GM19372 (cell line): ENCODE results near the gene PLEKHG1.

ENCODE experiments used
- ATAC-seq: cut with Tn5 transposase; IDR thresholded peaks from one replicate; pipeline ENCODE4 v1.9.1; 2021; ENCODE audit warnings: mild to moderate bottlenecking, low read depth, moderate library complexity; ENCODE audit not compliant: unreplicated experiment

The PLEKHG1 gene

GRCh38 chr6:150617496-150618460 is 18.1 kb downstream of the PLEKHG1 start:
- no peak for ATAC-seq

- no peak for ATAC-seq
Observed at GRCh38 chr6:150619275-150619674, 19.6 kb downstream of the PLEKHG1 start.

- no peak for ATAC-seq
Observed at GRCh38 chr6:150620244-150620643, 20.6 kb downstream of the PLEKHG1 start.

- ATAC-seq = no peak
Observed at GRCh38 chr6:150620763-150621162, 21.1 kb downstream of the PLEKHG1 start.

- ATAC-seq = no peak
Observed at GRCh38 chr6:150622476-150622875, 22.8 kb downstream of the PLEKHG1 start.

- ATAC-seq = peak; percentile 98
Observed at GRCh38 chr6:150622941-150623874, 23.5 kb downstream of the PLEKHG1 start.

GRCh38 chr6:150624191-150624590 is 24.5 kb downstream of the PLEKHG1 start:
- ATAC-seq = no peak

- no peak for ATAC-seq
Observed at GRCh38 chr6:150625927-150626326, 26.2 kb downstream of the PLEKHG1 start.

- ATAC-seq = no peak
Observed at GRCh38 chr6:150627154-150627553, 27.5 kb downstream of the PLEKHG1 start.

GRCh38 chr6:150627585-150628025 is 27.9 kb downstream of the PLEKHG1 start:
- no peak for ATAC-seq

GRCh38 chr6:150628908-150629307 is 29.2 kb downstream of the PLEKHG1 start:
- ATAC-seq = no peak

GRCh38 chr6:150631283-150631983 is 31.7 kb downstream of the PLEKHG1 start:
- peak; percentile 49 for ATAC-seq

GRCh38 chr6:150631984-150632642 is 32.4 kb downstream of the PLEKHG1 start:
- no peak for ATAC-seq

GRCh38 chr6:150632785-150633485 is 33.2 kb downstream of the PLEKHG1 start:
- ATAC-seq = peak; percentile 44

GRCh38 chr6:150633486-150633834 is 33.8 kb downstream of the PLEKHG1 start:
- peak; percentile 1 for ATAC-seq

GRCh38 chr6:150634176-150634963 is 34.7 kb downstream of the PLEKHG1 start:
- no peak for ATAC-seq

- ATAC-seq = no peak
Observed at GRCh38 chr6:150634964-150635292, 35.2 kb downstream of the PLEKHG1 start.

GRCh38 chr6:150635906-150636514 is 36.3 kb downstream of the PLEKHG1 start:
- ATAC-seq = no peak
